SK-N-DZ (cell line): ENCODE results near the gene TLE4.

ENCODE experiments used
- DNase-seq: peaks from one replicate; pipeline ENCODE4 v3.0.0-alpha.2; 2015; ENCODE audit warnings: low spot score

TLE4 gene

GRCh38 chr9:79662537-79662956, 90.8 kb downstream of the TLE4 start:
- peak; percentile 82 for DNase-seq

DNA sequence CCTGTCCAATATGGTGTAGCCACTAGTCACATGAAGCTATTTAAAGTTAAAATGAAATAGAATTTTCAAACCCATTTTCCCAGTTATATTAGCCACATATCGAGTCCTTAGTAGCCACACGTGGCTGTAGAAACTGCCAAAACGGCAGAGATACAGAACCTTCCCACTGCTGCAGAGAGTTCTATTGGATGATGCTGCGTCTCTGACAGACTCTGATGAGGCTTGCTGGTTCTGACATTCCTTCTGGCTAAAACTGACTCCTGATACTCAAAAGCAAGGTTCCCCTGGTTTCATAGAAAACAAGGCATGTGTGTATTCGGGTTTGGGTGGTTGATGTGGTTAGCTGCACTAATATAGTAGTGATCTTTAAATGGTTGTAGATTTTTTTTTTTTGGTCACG, 91.5 kb downstream of the TLE4 start:
- no peak for DNase-seq

DNA sequence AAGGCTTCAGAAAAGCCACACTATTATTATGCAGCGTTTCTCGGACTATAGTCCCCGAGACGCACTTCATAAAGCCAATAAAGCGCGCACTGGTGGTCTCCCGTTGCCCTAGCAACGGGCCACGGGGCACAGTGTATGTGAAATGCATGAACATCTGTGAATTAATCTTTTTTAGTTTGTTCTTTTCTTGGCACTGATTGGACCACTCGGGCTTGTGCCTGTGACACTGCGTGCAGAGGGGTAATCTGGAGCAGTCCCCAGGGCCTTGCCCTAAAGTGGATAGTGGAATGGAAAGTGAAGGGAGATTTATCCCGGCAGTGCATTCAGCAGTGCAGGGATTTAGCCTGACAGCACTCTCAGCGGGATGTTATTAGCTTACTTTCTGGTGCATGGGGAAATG, 92.1 kb downstream of the TLE4 start:
- DNase-seq = peak; percentile 58

- DNase-seq = peak; percentile 31
These were observed 92.6 kb downstream of the TLE4 start for GRCh38 chr9:79664375-79664831.

GRCh38 chr9:79665369-79665768, 93.6 kb downstream of the TLE4 start:
- no peak for DNase-seq

DNA sequence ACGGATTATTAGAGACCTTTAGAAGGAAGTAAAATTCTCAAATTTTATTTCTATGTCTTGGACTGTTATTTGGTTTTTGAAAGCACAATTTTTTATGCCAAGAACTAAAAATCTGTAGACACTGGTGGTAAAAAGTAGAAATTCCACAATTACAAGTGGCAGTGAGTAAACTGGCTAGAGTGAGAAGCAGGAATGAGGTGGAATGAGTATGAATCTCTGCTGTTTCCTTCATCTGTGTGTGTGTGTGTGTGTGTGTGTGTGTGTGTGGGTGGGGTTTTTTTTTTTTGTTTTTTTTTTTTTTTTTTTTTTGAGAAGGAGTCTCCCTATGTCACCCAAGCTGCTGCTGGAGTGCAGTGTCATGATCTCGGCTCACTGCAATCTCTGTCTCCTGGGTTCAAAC, 94.2 kb downstream of the TLE4 start:
- no peak for DNase-seq

DNA sequence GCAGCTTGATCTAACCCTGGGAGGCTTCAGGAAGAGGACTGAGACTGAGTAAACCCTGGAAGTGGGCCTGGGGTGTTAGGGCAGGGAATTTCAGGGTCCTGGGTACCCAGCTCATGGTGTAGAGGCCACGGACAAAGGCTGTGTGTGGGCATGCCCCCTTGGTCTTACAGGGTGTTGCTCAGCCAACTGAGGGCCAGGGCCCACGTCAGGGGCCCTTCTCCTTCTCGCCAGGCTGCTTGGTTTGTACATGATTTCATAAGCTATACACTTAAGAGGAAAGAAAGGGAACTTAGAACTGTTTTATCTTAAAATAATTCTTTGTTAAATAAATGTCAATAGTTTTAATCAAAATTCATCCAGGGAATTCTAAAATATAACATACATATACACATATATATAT, 95.4 kb downstream of the TLE4 start:
- no peak for DNase-seq

DNA sequence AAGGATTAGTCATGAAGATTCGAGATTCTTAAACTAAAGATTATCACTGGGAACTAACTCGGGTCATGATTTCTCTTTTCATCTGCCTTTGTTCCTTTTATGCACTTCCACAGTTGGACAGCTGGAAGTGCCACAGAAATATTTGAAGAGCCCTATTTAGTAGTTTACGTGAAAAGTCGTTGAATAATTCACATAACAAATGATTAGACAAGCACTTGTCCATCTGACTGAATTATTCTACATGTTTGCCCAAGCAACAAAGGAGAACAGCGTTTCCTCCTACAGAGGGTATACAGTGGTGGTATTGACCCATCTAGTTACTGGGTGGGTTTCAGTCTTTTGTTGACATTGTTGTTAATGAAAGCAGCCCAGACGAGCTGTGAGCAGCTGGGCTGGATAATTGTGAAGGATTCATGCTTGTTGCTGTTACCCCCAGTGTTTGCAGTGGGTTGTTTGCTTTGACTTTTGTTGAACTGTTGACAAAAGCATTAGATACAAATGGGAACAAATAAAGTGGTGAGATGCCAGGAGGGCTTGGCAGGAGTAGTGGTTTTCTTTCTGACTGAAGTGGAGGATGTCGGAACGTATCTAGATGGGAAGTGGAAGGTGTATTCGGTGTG, 96.2 kb downstream of the TLE4 start:
- DNase-seq = no peak

GRCh38 chr9:79668956-79669355, 97.2 kb downstream of the TLE4 start:
- DNase-seq = no peak

GRCh38 chr9:79670269-79670961, 98.7 kb downstream of the TLE4 start:
- no peak for DNase-seq

- no peak for DNase-seq
These were observed 99.8 kb downstream of the TLE4 start for GRCh38 chr9:79671558-79671957.

- DNase-seq = no peak
These were observed 100.5 kb downstream of the TLE4 start for GRCh38 chr9:79672236-79672635.

- DNase-seq = no peak
These were observed 101.1 kb downstream of the TLE4 start for GRCh38 chr9:79672891-79673290.

DNA sequence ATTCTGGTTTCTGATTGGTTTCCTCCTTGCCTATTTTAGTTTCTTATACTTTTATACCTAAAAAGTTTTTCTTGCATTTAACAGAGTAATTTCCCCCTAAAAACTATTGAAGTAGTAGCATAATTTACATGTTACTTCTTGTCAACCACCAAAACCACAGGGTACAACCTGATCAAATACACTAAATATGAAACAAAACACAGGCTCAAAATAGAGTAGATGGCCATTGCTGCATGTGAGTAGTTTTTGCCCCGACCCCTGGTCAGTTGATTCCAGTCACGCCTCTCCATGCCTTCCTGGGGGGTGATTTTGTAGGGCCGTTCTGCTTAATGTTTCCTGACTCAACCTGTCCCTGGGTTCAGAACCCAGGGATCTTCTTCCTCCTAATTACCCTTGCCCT, 101.8 kb downstream of the TLE4 start:
- DNase-seq = no peak

GRCh38 chr9:79674052-79674777, 102.5 kb downstream of the TLE4 start:
- DNase-seq = no peak

DNA sequence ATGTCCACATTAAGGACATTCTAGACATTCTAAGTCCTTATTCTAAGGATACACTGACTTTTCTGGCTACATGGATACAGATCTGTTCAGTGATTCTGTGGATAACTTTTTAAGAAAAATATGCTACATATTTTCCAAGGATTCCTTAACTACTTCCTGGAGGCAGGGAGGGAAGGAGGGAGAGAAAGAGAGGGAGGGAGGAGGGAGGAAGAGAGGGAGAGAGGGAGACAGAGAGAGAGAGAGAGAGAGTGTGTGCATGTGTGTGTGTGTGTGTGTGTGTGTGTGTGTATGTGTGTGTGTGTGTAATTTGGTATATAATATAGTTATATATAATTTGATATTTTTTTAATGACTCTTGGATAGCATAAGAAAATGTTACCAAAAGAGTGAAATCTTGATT, 109.8 kb downstream of the TLE4 start:
- DNase-seq = no peak

GRCh38 chr9:79682076-79682736, 110.4 kb downstream of the TLE4 start:
- no peak for DNase-seq

DNA sequence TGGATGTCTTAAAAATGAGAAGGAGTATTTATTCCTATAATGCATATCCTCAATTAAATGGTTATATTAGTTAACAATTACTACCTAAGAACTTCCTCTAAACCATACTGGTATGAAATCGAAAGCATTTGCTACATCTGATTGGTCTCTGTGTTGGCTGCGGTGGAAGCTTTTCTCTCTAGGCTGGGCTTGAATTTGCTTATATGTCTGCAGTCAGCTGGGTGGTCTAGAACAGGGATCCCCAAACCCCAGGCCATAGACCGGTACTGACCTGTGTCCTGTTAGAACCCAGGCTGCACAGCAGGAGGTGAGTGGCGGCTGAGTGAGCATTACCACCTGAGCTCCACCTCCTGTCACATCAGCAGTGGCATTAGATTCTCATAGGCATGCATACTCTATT, 112.3 kb downstream of the TLE4 start:
- no peak for DNase-seq

DNA sequence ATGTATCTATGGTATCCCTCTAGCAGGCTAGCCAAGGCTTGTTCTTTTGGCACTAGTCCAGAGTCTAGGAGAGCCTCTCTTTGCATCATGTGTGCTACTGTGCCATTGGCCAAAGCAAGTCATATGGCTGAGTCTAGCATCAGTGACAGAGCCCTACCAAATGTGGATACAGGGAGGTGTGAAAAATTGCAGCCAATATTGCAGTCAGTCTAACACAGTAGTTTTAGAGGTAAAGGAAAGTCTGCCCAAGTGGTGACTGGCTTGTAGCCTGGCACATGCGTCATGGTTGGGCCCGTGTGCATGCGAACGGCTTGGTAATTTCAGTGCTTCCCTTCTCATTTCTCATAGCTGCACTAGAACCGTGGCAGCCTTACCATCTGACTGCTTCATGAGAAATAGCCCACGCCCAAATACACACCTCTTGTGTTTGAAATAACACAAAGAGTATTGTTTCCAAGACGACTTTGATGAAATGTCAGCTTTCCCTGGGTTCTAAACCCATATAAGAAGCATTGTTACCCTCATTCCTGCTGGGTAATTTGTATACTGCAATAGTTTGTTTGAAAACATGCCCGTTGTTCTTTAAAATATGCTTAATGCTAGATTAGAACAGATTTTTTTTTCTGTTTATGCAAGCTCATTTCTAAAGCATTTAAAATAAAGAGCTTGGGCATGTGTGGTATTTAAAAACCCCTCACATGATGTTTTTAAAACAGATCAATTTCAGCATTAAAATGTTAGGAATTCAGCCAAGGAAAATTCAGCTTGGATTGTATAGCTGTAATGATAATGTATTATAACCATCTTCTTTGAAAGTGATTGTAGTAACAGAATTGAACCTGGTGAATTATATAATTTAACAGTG, 113.2 kb downstream of the TLE4 start:
- DNase-seq = no peak

DNA sequence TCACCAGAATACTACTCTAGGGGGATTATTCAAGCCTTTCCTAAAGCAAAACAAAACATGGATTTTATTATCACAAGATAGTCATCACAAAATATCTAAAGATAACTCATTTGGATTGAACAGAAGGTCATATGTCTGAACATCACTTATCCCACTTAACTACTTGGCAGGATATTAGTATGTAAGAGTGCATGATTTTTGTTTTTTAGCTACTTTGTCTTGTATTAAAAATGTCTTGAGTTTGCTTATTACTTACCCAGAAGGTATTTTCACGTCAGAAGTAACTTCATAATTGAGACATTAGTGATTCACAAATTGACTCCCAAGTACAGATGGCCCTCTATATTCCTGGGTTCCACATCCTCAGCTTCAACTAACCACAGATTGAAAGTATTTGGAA, 113.8 kb downstream of the TLE4 start:
- no peak for DNase-seq

DNA sequence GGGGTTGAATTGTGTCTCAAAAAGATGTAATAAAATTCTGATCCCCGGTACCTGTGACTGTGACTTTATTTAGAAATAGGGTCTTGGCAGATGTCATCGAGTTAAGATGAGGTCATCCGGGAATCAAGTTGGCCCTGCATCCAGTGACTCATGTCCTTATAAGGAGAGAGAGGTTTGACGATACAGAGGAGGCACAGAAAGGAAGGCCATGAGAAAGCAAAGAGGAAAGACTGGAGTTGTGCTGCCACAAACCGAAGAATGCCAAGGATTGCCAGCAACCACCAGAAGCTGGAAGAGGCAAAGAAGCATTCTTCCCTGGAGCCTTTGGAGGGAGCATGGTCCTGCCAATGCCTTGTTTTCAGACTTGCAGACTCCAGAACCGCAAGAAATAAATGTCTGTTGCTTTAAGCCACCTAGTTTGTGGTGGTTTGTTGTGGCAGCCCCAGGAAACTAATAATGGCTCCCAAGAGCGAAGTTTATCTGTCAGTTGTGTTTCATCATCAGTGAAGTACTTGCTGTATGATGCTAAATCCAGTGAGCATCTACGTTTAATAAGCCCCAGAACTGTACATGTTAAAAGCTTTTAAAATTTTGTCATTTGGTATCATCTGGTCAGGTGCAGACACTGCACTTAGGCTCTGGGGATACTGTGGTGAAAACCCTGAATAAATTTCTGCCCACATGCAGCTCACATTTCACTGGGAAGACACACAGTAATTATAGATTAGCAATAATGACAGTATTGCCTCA, 114.8 kb downstream of the TLE4 start:
- no peak for DNase-seq
